22Rv1 (cell line): ENCODE measurements around the gene HEMGN.

Experiments
- ZFX ChIP-seq: fragments of 450-650 bp; IDR thresholded peaks from 2 replicates; pipeline ENCODE4 v1.6.1; 2017; ENCODE audit warnings: antibody characterized with exemption, borderline replicate concordance
- TF ChIP-seq, protein P1 (sequence below): fragments of 450-650 bp; IDR thresholded peaks from 2 replicates; pipeline ENCODE4 v1.5.1; 2017; ENCODE audit warnings: mild to moderate bottlenecking

DNA sequence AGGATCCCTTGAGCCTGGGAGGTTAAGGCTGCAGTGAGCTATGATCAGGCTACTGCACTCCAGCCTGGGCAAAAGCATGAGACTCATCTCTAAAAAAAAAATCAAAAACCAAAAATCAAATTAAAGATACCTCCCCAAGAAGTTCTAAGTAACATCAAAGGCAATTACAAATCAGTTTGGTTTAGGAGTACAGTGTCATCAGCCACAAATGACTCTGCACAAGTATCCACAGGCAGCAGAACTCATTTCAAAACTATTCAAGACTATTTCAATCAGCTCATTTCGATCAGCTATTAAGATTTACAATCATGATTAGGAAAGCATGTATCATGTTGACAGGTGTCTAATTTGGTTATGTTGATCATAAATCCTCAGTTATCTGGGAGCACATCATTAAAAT is 34.8 kb downstream of the HEMGN start:
- TF ChIP-seq, protein P1, sequence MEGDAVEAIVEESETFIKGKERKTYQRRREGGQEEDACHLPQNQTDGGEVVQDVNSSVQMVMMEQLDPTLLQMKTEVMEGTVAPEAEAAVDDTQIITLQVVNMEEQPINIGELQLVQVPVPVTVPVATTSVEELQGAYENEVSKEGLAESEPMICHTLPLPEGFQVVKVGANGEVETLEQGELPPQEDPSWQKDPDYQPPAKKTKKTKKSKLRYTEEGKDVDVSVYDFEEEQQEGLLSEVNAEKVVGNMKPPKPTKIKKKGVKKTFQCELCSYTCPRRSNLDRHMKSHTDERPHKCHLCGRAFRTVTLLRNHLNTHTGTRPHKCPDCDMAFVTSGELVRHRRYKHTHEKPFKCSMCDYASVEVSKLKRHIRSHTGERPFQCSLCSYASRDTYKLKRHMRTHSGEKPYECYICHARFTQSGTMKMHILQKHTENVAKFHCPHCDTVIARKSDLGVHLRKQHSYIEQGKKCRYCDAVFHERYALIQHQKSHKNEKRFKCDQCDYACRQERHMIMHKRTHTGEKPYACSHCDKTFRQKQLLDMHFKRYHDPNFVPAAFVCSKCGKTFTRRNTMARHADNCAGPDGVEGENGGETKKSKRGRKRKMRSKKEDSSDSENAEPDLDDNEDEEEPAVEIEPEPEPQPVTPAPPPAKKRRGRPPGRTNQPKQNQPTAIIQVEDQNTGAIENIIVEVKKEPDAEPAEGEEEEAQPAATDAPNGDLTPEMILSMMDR: no peak
- no peak for TF ChIP-seq ZFX
